Posterior cingulate gyrus (tissue), 11 donors: ENCODE results near the gene S100A11.
"Not testable (repeated sequence)": the region's sequence is repeated elsewhere in the genome, so short reads cannot be mapped to it uniquely, and the experiment has no call there.

ENCODE experiments used
- DNase-seq, 10 donors: peaks; one replicate each; pipeline versions ENCODE4 v3.0.0 to v3.0.0-alpha.2; 2020 to 2021; ENCODE audit warnings: mixed read lengths in 3 of 10
- intact Hi-C: fragments of 100-400 bp; cut with DNase I; formaldehyde crosslinking; loops from one replicate; pipeline ENCODE4 v1.15.1; 2023

The S100A11 gene

GRCh38 chr1:152036267-152037216, at the start of gene S100A11:
TSS of gene S100A11 (minus strand) at chr1:152037004. CDS start at chr1:152036915, 89 bp downstream.
- peak; percentile 18 to 92 (median 44) for DNase-seq
- intact Hi-C loops: no loop called here

GRCh38 chr1:152084853-152085252, 48.0 kb upstream of the S100A11 start:
- no peak for DNase-seq
- intact Hi-C loops: no loop called here

- peak in 1 of 10 donors; percentile 67 for DNase-seq
- intact Hi-C loops: not testable (repeated sequence)
These were observed 44.2 kb upstream of the S100A11 start for GRCh38 chr1:152081026-152081425.

GRCh38 chr1:152080494-152080893, 43.7 kb upstream of the S100A11 start:
- DNase-seq: peak in 1 of 10 donors; percentile 47
- intact Hi-C loops: not testable (repeated sequence)

- intact Hi-C loops: no loop called here
- DNase-seq: peak in 2 of 10 donors; percentile 58 to 72
These were observed 42.1 kb upstream of the S100A11 start for GRCh38 chr1:152078831-152079441.

GRCh38 chr1:152072311-152072710, 35.5 kb upstream of the S100A11 start:
- no peak for DNase-seq
- intact Hi-C loops: no loop called here

DNA sequence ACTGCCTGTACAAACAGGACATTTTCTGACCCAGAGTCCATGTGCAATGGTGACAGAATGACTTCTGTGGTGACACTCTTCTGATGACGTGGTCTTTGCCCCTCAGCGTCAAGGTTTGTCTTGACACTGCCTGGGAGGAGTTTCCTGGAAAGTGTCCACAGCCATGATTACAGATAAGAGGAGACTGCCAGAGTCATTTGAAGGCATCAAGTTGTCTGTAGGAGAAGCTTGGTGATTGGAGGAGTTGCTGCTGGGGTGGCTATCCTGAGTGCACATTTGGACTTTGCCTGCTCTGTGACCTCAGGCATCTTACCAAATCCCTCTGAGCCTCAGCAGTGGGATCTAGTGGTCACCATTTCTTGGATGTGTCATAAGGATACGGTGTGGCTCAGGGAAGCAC, 34.3 kb upstream of the S100A11 start:
- no peak for DNase-seq
- intact Hi-C loops: no loop called here

- intact Hi-C loops: no loop called here
- no peak for DNase-seq
These were observed 31.1 kb upstream of the S100A11 start for GRCh38 chr1:152067929-152068328.

- DNase-seq: no peak
- intact Hi-C loops: no loop called here
These were observed 30.3 kb upstream of the S100A11 start for GRCh38 chr1:152067150-152067549.

DNA sequence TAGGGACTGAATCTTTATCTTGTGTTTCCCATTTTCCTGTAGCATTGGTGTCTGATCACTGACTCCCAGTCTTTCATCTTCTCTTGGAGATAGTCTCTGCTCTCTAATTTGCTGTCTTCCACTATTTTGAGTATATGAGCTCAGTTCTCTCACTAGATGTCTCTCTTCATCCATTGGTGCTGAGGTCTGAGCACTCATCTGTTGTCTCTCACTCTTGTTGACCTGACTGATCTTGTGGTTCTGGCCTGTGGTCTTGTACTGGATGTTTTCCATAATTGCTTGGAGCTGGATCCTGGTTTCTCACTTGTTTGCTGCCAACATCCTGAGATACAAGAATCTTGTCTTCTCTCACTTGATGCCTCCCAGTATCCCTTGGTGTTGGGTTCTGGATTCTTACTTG, 25.1 kb upstream of the S100A11 start:
- intact Hi-C loops: no loop called here
- DNase-seq: no peak

GRCh38 chr1:152053375-152053774, 16.6 kb upstream of the S100A11 start:
- DNase-seq: peak in 1 of 10 donors; percentile 83
- intact Hi-C loops: loop anchor here (1.0 to 2.0 kb wide), 2 partner anchors 131 to 405 kb away; no protein-coding TSS in a partner anchor

GRCh38 chr1:152052606-152053005, 15.8 kb upstream of the S100A11 start:
- intact Hi-C loops: loop anchor here (1.0 to 2.0 kb wide), 2 partner anchors 132 to 406 kb away; no protein-coding TSS in a partner anchor

GRCh38 chr1:152050886-152051675, 14.3 kb upstream of the S100A11 start:
- DNase-seq: no peak
- intact Hi-C loops: no loop called here

More at GRCh38 chr1:152052606-152053005, 15.8 kb upstream of the S100A11 start:
- DNase-seq: peak; percentile 56 to 96 (median 86)

- intact Hi-C loops: no loop called here
- DNase-seq: no peak
These were observed 12.7 kb upstream of the S100A11 start for GRCh38 chr1:152049291-152050083.

DNA sequence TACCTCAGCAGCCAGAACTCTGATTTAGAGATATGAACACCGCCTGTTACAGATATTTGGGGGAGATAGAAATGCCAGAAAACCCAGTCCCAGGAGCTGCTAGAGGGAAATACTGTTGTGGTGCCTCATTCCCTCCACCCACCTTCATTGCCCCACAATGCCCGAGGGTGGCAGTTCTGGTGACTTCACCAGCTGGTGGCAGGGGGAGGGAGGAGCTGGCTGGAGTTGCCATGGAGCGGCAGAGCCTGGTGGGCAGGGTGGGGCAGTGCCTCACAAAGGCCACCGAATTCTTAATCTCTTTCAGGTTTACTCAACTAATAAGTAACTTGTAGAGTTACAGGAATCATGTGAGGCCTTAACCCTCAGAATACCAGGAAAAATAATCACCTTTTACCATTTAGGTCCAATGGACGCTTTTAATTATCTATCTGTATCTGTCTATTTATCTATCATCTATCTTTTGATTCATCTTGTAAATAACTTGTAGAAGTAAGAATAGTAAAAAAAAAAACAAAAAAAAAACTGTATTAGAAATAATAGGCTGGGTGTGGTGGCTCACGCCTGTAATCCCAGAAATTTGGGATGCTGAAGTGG, 11.7 kb upstream of the S100A11 start:
- intact Hi-C loops: no loop called here
- DNase-seq: peak in 2 of 10 donors; percentile 18 to 79

DNA sequence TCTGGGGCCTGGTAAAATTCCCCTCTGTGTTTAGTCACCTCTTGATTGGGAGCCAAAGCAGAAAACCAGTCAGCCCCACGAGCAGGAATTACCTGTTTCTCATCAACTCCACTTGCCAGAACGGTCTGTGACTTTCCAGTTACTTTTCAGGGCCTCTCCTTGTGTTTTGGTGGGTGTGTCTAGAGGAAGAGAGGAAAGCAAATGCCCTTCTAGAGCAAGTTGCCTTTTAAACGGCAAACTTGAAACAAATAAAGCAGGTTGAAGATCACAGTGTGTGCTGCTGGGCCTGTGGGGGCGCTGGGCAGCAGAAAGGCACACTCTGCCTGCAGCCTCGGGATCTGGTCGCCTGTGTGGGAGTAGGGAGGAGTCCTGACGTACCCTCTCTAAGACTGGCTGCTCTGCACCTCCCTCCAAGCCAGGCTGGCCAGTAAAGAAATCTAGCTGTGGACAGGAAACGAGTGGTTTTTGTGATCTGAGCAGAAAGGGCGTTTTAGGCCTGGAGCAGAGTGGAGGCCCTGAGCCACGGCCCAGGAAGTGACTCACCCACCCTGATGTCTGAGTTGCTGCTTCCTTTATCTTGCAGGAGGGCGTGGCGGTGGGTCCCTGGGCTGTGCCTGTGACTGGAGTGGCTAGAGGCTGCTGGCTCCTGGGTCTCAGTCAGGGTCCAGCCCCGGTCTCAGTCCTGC, 11.1 kb upstream of the S100A11 start:
- intact Hi-C loops: no loop called here
- DNase-seq: peak in 9 of 10 donors; percentile 25 to 89 (median 42)

DNA sequence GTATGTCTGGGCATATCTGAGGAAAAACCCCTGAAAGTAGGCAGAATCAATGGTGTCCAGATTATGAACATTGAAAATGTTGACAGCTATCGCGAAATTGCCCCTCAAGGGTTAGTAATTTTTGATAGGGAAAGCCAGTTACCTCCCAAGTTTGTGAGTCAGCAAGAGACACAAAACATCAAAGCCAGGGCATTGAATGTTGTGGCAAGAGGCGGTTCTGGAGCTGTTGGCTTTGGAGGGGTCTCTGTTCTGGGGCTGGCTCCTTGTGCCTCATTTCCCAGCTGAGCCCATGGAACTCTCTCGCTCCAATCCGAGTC, 10.6 kb upstream of the S100A11 start:
- intact Hi-C loops: no loop called here
- no peak for DNase-seq

DNA sequence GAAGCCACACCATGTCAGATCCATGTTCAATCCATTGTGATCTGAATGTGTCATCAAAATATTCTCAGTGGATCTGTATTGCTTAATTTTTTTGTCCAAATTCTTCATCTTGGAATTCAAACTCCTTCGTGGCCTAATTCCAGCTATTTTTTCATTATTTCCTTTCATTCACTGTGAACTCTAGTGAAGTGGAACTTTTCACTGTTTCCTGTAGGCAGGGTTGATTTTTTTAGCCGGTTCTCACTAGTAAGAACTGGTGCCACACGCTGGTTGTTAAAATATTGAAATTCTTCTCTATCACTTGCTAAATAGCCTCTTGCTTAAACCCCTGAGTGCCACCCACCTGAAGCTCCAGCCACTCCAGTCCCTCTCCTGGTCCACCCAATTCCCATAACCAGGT, 7.6 kb upstream of the S100A11 start:
- intact Hi-C loops: no loop called here
- no peak for DNase-seq

DNA sequence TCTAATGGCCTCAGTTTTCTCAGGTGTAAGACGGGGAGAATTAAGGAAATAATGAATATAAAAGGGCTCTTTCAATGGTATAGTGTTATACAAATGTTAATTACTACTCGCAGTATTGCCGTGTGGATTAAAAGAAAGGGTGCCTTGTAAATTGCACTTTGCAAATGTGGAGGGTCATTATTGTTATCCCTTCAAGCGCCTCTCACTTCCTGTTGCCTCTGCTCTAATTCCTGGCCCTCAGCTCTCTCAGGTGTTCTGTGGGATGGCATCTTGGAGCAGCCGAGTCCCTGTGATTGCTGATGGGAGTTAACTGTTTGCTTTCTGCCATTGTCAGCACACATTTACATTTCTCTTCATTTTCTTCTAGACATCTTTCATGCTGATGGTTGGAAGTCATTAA, 7.1 kb upstream of the S100A11 start:
- intact Hi-C loops: no loop called here
- no peak for DNase-seq
